Stimulated activated memory B cell treated with anti-CD40 and anti-IgM and Interleukin-4, amounts not matched to agents 10 μg/mL and 1 μg/mL and 100 μg/mL, for 72 hours (primary cell): Measurements from ENCODE around the gene TBCD.

Experiments
- ATAC-seq: fragments of 150-1000 bp; cut with Tn5 transposase; 2 replicates; pipeline ENCODE4 v1.10.0; 2021
- H3K27ac Mint-ChIP-seq: one replicate; pipeline ENCODE4 v1.8.0; 2022; ENCODE audit warnings: mild to moderate bottlenecking, mixed read lengths
- H3K27me3 Mint-ChIP-seq: one replicate; pipeline ENCODE4 v1.8.0; 2022; ENCODE audit warnings: mixed read lengths
- H3K36me3 Mint-ChIP-seq: one replicate; pipeline ENCODE4 v1.8.0; 2022; ENCODE audit warnings: mixed read lengths
- H3K4me1 Mint-ChIP-seq: one replicate; pipeline ENCODE4 v1.8.0; 2022; ENCODE audit warnings: mixed read lengths
- H3K4me3 Mint-ChIP-seq: one replicate; pipeline ENCODE4 v1.8.0; 2022; ENCODE audit warnings: mild to moderate bottlenecking, moderate library complexity, mixed read lengths
- H3K9me3 Mint-ChIP-seq: one replicate; pipeline ENCODE4 v1.8.0; 2022; ENCODE audit warnings: mixed read lengths

The TBCD gene

GRCh38 chr17:82848022-82848592 lies 96.2 kb downstream of the TBCD start:
- Mint-ChIP-seq H3K4me3 (no peak overlapping the region), H3K27me3 (no peaks in the 10 kb centered on the region), H3K4me1 (peaks cover 15% of the 10 kb centered on the region), H3K36me3 (peaks cover 30% of the 10 kb centered on the region), H3K27ac (no peak overlapping the region), H3K9me3 (no peaks in the 10 kb centered on the region)
- ATAC-seq, result no peak

- Mint-ChIP-seq H3K27me3 (no peaks in the 10 kb centered on the region), H3K4me3 (no peak overlapping the region), H3K36me3 (peaks cover 40% of the 10 kb centered on the region), H3K9me3 (no peaks in the 10 kb centered on the region), H3K4me1 (peaks cover 15% of the 10 kb centered on the region), H3K27ac (peak overlapping the region; percentile 8)
- no peak for ATAC-seq
Measured at GRCh38 chr17:82849076-82849945, 97.4 kb downstream of the TBCD start.

- Mint-ChIP-seq H3K9me3 (no peaks in the 10 kb centered on the region), H3K36me3 (peaks cover 37% of the 10 kb centered on the region), H3K4me1 (peaks cover 15% of the 10 kb centered on the region), H3K27me3 (no peaks in the 10 kb centered on the region), H3K4me3 (no peak overlapping the region), H3K27ac (no peak overlapping the region)
- no peak for ATAC-seq
Measured at GRCh38 chr17:82851381-82851780, 99.5 kb downstream of the TBCD start.

GRCh38 chr17:82854226-82854625 lies 102.4 kb downstream of the TBCD start:
- Mint-ChIP-seq H3K4me3 (no peak overlapping the region), H3K36me3 (peaks cover 35% of the 10 kb centered on the region), H3K4me1 (peaks cover 12% of the 10 kb centered on the region), H3K9me3 (no peaks in the 10 kb centered on the region), H3K27ac (no peak overlapping the region), H3K27me3 (no peaks in the 10 kb centered on the region)
- no peak for ATAC-seq

- Mint-ChIP-seq H3K27ac (no peak overlapping the region), H3K4me3 (no peak overlapping the region), H3K27me3 (no peaks in the 10 kb centered on the region), H3K36me3 (peaks cover 31% of the 10 kb centered on the region), H3K9me3 (no peaks in the 10 kb centered on the region), H3K4me1 (peaks cover 23% of the 10 kb centered on the region)
- no peak for ATAC-seq
Measured at GRCh38 chr17:82856361-82856760, 104.5 kb downstream of the TBCD start.

GRCh38 chr17:82858376-82859126 lies 106.7 kb downstream of the TBCD start:
- Mint-ChIP-seq H3K36me3 (peaks cover 24% of the 10 kb centered on the region), H3K9me3 (no peaks in the 10 kb centered on the region), H3K4me3 (no peak overlapping the region), H3K27me3 (no peaks in the 10 kb centered on the region), H3K4me1 (peaks cover 41% of the 10 kb centered on the region), H3K27ac (peak overlapping the region; percentile 27)
- no peak for ATAC-seq

- Mint-ChIP-seq H3K27ac (peak overlapping the region; percentile 87), H3K4me1 (peaks cover 53% of the 10 kb centered on the region), H3K4me3 (peak overlapping the region; percentile 78), H3K36me3 (peaks cover 13% of the 10 kb centered on the region), H3K27me3 (no peaks in the 10 kb centered on the region), H3K9me3 (no peaks in the 10 kb centered on the region)
- ATAC-seq, result peak; percentile 73
Measured at GRCh38 chr17:82859431-82860403, 107.9 kb downstream of the TBCD start.

- Mint-ChIP-seq H3K27ac (peak overlapping the region; percentile 87), H3K27me3 (no peaks in the 10 kb centered on the region), H3K9me3 (no peaks in the 10 kb centered on the region), H3K4me3 (peak overlapping the region; percentile 78), H3K4me1 (peaks cover 64% of the 10 kb centered on the region), H3K36me3 (peaks cover 10% of the 10 kb centered on the region)
- no peak for ATAC-seq
Measured at GRCh38 chr17:82860606-82861392, 108.9 kb downstream of the TBCD start.

- no peak for ATAC-seq
- Mint-ChIP-seq H3K36me3 (peaks cover 10% of the 10 kb centered on the region), H3K4me1 (peaks cover 69% of the 10 kb centered on the region), H3K9me3 (no peaks in the 10 kb centered on the region), H3K4me3 (no peak overlapping the region), H3K27ac (peak overlapping the region; percentile 87), H3K27me3 (no peaks in the 10 kb centered on the region)
Measured at GRCh38 chr17:82861393-82861775, 109.5 kb downstream of the TBCD start.

- Mint-ChIP-seq H3K9me3 (no peaks in the 10 kb centered on the region), H3K4me3 (no peak overlapping the region), H3K27me3 (no peaks in the 10 kb centered on the region), H3K4me1 (peaks cover 71% of the 10 kb centered on the region), H3K36me3 (peaks cover 7% of the 10 kb centered on the region), H3K27ac (peak overlapping the region; percentile 100)
- ATAC-seq, result no peak
Measured at GRCh38 chr17:82862191-82862590, 110.3 kb downstream of the TBCD start.

GRCh38 chr17:82862737-82863382 lies 111.0 kb downstream of the TBCD start:
- Mint-ChIP-seq H3K9me3 (no peaks in the 10 kb centered on the region), H3K36me3 (peaks cover 5% of the 10 kb centered on the region), H3K4me3 (no peak overlapping the region), H3K27me3 (peaks cover 5% of the 10 kb centered on the region), H3K27ac (peak overlapping the region; percentile 100), H3K4me1 (peaks cover 78% of the 10 kb centered on the region)
- no peak for ATAC-seq

GRCh38 chr17:82863383-82863940 lies 111.6 kb downstream of the TBCD start:
- peaks cover 82% of the 10 kb centered on the region for H3K4me1 Mint-ChIP-seq
- peak overlapping the region; percentile 27 for H3K4me3 Mint-ChIP-seq
- ATAC-seq, result no peak
- peaks cover 10% of the 10 kb centered on the region for H3K27me3 Mint-ChIP-seq
- peak overlapping the region; percentile 100 for H3K27ac Mint-ChIP-seq
- H3K9me3 Mint-ChIP-seq, result no peaks in the 10 kb centered on the region
- H3K36me3 Mint-ChIP-seq, result peaks cover 5% of the 10 kb centered on the region

GRCh38 chr17:82863941-82864712 lies 112.3 kb downstream of the TBCD start:
- H3K9me3 Mint-ChIP-seq, result no peaks in the 10 kb centered on the region
- H3K27ac Mint-ChIP-seq, result peak overlapping the region; percentile 100
- peak overlapping the region; percentile 72 for H3K4me3 Mint-ChIP-seq
- H3K36me3 Mint-ChIP-seq, result peaks cover 5% of the 10 kb centered on the region
- H3K27me3 Mint-ChIP-seq, result peaks cover 10% of the 10 kb centered on the region
- H3K4me1 Mint-ChIP-seq, result peaks cover 88% of the 10 kb centered on the region
- ATAC-seq, result peak; percentile 96
